ENCODE data around the gene GAREM2.

Gene GAREM2

GRCh38 chr2:26170795-26171194, 2.1 kb upstream of the GAREM2 start:
- no peak for DNase-seq

DNA sequence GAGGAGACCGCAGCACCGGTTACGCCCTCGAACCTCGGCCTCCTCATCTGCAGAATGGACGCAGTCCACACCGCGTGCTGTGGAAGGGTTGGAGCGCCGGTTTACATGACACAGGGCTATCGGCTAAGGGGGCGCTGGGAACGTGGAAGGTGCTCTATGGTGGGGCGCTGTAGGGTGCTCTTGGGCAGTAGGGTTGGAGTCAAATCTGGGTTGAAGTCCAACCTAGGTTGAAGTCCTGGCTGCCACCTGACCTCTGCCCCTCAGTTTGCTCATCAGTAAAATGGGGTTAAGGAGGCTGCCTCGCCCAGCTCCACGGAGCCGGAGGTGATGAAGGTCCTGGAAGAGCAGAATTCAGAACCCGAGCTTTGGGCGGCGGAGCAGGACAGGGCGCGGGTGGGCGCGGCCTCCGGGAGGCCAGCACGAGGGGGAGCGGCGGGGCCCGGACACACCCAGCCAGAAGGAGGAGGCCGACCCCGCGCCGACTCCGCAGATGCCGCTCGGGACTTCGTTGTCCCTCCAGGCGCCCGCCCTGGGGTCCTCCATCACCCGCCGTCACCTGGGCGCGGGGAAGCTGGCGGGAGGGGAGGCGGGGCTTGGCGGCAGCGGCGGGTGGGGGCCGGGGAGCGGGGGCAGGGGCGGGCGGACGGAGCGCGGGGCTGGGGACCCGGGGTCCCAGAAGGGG, 558 bp upstream of the GAREM2 start:
- DNase-seq: no peak

DNA sequence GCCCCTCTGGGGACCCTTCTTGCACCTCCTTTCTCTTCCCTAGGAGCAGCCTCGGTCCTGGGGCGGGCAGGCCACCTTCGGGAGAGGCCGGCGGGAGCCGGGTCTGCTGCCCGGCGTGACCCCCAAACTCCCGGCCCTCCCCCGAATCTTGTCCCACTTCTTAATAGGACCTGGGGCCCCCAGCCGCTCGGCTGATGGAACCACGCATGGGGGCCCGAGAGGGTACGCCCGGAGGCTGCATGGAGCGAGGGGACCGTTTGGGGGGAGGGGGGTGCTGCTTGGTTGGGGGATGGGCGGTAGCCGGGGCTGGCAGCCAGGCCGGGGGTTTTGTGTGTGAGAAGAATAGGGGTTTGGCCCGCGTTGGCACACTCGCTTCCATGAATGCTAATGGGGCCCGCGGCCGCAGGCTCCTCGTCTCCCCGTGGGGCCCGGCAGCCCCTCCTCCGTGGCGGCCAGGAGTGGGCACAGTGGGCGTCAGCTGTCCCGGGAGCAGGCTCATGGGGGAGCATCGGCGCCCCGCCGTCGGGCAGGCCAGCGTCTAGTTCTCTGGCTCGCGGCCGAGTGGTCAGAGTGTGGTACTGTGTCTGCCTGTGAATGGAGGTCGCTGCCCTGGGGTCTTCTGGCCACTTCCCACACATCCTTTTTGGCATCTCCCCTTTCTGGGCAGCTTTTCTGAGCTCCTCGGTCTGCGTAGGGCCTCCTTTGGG, 1.0 kb downstream of the GAREM2 start:
- DNase-seq: no peak

DNA sequence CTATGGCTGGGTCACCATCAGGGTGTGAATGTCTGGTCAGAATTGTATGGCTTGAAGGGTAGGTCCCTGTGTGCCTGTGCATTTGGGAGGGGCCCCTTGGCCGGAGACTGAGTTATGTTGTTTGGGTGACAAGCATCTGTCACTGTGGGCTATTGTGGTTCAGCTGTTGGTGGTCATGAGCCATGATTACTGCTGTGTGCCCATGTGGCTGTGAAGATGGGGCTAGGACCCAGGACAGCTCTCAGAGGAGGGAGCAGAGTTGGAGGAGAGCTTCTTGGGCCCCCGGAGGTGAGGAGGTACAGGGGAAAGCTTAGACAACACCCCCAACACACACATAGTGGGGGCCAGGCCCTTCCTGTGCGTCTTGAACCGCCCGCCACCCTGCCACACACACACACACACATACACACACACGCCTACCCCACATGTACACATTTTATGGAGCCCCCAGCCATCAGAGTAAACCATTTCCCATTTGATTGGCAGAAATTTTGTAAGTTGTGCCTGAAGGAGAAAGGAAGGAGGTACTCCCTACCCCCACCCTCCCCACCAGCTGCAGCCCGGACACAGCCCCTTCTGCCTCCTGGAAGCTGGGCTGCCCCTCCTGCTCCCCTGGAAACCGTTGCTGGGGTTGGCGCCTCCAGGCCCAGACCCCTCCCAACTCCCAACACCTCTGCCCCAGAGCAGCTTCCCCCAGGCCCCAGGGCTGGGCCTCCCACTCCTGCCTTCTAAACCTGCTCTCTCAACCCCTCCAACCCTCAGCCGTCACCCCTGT, 2.0 kb downstream of the GAREM2 start:
- DNase-seq: no peak

GRCh38 chr2:26175466-26176278, 2.8 kb downstream of the GAREM2 start:
- DNase-seq: no peak

DNA sequence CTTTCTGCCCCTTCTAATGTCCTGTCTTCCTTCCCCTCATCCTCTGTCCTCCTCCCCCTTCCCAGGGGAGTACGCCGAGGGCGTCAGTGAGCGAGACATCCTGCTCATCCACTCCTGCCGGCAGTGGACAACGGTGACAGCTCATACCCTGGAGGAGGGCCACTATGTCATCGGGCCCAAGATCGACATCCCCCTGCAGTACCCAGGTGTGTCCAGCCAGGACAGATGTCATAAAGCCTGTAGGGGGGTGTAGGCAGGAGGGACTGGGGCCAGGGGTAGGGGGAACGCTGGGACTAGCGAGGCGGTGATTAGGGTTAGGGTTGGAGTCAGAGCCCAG, 3.4 kb downstream of the GAREM2 start:
- DNase-seq: no peak

DNA sequence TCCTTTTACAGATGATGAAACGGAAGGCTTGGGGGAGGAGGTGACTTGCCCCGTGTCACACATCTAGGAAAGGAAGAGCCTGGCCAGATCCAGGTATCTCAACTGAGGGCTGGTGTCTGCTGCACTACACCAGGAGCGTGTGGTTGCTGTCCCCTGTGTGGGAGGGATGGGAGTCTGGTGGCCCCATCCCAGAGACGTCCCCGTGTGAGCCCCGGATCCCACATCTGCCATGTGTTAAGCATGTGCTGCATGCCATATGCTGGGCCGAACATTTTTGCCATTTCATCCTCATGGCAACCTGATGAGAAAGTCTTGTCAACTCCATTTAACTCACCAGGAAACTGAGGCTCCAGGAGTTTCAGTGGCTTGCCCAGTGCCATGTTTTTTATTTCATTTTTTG, 4.2 kb downstream of the GAREM2 start:
- no peak for DNase-seq

DNA sequence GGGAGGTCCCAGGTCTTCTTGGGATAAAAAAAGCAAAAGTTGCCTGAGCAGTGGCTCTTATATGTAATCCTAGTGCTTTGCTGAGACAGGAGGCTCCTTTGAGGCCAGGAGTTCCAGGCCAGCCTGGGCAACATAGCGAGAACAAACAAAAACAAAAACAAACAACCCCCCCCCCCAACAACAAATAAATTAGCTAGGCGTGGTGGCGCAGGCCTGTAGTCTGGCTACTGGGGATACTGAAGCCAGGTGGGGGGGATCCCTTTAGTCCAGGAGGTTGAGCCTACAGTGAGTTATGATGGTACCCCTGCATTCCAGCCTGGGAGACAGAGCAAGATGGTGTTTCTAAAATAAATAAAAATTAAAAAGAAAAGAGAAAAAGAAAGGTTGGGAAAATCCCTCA, 5.4 kb downstream of the GAREM2 start:
- DNase-seq: no peak

- no peak for DNase-seq
These were observed 6.0 kb downstream of the GAREM2 start for GRCh38 chr2:26178746-26179436.

DNA sequence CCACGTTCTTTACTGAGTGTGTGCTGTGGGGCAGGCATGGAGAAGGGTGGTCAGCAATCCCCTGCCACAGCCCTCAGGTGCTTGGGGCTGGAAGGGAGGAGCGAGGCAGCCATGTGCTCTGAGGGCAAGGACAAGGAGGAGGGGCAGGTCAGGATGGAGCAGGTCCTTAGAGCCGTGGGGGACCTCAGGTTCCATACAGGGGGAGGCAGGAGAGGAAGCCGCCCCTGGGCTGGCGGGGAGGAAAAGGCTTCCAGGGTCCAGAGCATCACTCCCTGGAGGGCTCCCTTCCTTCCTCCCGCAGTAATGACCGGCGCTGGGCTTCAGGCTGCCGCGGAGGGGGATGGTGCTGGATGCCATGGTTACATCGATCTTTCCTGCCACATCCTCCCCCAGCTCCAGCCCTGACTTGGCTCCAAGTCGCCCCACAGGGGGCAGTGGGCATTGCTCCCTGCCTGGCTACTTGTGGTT, 6.6 kb downstream of the GAREM2 start:
- DNase-seq: no peak

GRCh38 chr2:26182441-26182840, 9.6 kb downstream of the GAREM2 start:
- no peak for DNase-seq

DNA sequence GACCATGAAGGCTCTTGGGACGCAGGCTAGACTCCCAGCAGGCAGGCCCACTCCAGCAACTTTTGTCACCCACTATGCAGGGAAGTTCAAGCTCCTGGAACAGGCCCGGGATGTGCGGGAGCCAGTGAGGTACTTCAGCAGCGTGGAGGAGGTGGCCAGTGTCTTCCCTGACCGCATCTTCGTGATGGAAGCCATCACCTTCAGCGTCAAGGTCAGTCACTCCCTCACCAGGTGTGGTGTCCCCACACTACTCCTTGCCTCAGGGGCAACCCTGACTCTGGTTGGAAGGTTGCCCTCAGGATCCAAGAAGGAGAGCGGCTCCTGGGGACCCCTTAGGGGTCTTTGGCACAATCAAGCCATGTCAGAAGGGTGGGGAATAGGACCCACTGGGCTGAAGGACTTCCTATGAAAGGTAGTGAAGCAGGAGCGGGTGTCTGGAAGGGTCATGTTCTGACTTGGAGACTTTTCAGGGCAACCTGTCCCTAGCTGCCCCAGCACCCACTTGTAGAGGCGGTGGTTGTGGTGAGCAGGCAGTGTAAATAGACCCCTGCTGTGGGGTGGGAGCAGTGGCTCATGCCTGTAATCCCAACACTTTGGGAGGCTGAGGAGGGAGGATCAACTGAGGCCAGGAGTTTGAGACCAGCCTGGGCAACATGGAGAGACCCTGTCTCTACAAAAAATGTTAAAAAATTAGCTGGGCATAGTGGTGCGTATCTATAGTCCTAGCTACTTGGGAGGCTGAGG, 10.2 kb downstream of the GAREM2 start:
- no peak for DNase-seq

GRCh38 chr2:26184121-26184520, 11.2 kb downstream of the GAREM2 start:
- DNase-seq: no peak

DNA sequence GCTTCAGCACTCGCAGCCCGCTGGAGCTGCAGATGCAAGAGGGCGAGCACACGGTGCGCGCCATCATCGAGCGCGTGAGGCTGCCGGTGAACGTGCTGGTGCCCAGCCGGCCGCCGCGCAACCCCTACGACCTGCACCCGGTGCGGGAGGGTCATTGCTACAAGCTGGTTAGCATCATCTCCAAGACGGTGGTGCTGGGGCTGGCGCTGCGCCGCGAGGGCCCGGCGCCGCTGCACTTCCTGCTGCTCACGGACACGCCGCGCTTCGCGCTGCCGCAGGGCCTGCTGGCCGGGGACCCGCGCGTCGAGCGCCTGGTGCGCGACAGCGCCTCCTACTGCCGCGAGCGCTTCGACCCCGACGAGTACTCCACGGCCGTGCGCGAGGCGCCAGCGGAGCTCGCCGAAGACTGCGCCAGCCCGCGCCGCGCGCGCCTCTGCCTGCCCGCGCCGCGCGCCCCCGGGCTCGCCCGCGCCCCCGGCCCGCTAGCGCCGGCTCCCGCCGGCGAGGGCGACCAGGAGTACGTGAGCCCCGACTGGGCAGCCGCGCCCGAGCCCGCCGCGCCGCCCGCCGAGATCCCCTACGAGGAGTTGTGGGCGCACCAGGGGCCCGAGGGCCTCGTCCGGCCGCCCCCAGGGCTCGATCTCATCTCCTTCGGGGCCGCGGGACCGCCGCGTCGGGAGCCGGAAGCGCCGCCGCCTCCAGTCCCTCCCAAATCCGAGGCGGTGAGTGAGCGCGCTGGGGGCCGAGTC, 11.8 kb downstream of the GAREM2 start:
- DNase-seq: no peak

- DNase-seq: no peak
These were observed 12.5 kb downstream of the GAREM2 start for GRCh38 chr2:26185304-26185928.

- DNase-seq: no peak
These were observed 13.3 kb downstream of the GAREM2 start for GRCh38 chr2:26185954-26186770.

GRCh38 chr2:26187114-26187513, 14.2 kb downstream of the GAREM2 start:
- DNase-seq: no peak

DNA sequence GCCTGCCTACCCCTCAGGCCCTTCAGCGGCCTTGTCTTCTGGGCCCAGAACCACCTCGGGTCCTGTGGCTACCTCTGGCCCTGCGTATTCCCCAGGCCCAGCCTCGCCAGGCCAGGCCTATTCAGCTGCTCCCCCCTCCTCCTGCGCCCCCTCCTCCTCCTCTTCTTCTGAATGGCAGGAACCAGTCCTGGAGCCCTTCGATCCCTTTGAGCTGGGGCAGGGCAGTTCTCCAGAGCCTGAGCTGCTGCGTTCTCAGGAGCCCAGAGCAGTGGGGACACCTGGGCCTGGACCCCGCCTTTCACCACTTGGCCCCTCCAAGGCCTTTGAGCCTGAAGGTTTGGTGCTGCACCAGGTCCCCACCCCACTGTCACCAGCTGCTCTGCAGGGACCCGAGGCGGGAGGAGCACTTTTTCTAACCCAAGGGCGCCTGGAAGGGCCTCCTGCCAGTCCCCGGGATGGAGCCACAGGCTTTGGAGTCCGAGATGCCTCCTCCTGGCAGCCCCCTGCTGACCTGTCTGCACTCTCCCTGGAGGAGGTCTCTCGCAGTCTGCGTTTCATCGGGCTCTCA, 14.7 kb downstream of the GAREM2 start:
- no peak for DNase-seq

- no peak for DNase-seq
These were observed 16.2 kb downstream of the GAREM2 start for GRCh38 chr2:26189123-26189522.
